ENCODE data around the gene USP17L18.
"Not testable (repeated sequence)": the region's sequence is repeated elsewhere in the genome, so short reads cannot be mapped to it uniquely, and the experiment has no call there.

Gene USP17L18, protein sequence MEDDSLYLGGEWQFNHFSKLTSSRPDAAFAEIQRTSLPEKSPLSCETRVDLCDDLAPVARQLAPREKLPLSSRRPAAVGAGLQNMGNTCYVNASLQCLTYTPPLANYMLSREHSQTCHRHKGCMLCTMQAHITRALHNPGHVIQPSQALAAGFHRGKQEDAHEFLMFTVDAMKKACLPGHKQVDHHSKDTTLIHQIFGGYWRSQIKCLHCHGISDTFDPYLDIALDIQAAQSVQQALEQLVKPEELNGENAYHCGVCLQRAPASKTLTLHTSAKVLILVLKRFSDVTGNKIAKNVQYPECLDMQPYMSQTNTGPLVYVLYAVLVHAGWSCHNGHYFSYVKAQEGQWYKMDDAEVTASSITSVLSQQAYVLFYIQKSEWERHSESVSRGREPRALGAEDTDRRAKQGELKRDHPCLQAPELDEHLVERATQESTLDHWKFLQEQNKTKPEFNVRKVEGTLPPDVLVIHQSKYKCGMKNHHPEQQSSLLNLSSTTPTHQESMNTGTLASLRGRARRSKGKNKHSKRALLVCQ

GRCh38 chr4:9247953-9248680 is at the start of gene USP17L18:
TSS of gene USP17L18 (plus strand) at chr4:9248630. CDS start at chr4:9248630, 0 bp downstream.
- H3K27me3 ChIP-seq (ENCODE audit: control insufficient read depth, low read length) = not testable (repeated sequence)

GRCh38 chr4:9210357-9210756 is 38.1 kb upstream of the USP17L18 start, which contains the start of gene USP17L10:
TSS of gene USP17L10 (plus strand) at chr4:9210657. CDS start at chr4:9210657, 0 bp downstream.
- not testable (repeated sequence) for H3K4me1 ChIP-seq (ENCODE audit: control insufficient read depth, low read length); H4K20me1 ChIP-seq (ENCODE audit: control insufficient read depth, insufficient read depth, low read depth, low read length); H3K9me3 ChIP-seq (ENCODE audit: control insufficient read depth, insufficient read depth, low read length); H3K4me2 ChIP-seq (ENCODE audit: low read length); H3K9me2 ChIP-seq (replicated peaks; ENCODE audit: control insufficient read depth, low read length); H3K36me3 ChIP-seq (ENCODE audit: control insufficient read depth, low read length); H3F3A ChIP-seq (ENCODE audit: control insufficient read depth, insufficient read depth); H3K4me3 ChIP-seq (ENCODE audit: low read length); H3K79me2 ChIP-seq (ENCODE audit: control insufficient read depth, low read length); H3K27ac ChIP-seq (ENCODE audit: low read depth, low read length); H3K27me3 ChIP-seq (ENCODE audit: control insufficient read depth, low read length)

More at GRCh38 chr4:9247953-9248680, at the start of gene USP17L18:
- H3K4me1 ChIP-seq (ENCODE audit: control insufficient read depth, low read length); H3K4me2 ChIP-seq (ENCODE audit: low read length); H3K36me3 ChIP-seq (ENCODE audit: control insufficient read depth, low read length); H3K9me3 ChIP-seq (ENCODE audit: control insufficient read depth, insufficient read depth, low read length); H3K79me2 ChIP-seq (ENCODE audit: control insufficient read depth, low read length); H3K27ac ChIP-seq (ENCODE audit: low read depth, low read length); H3F3A ChIP-seq (ENCODE audit: control insufficient read depth, insufficient read depth); H3K9me2 ChIP-seq (replicated peaks; ENCODE audit: control insufficient read depth, low read length); H3K4me3 ChIP-seq (ENCODE audit: low read length); H4K20me1 ChIP-seq (ENCODE audit: control insufficient read depth, insufficient read depth, low read depth, low read length): not testable (repeated sequence)

DNA sequence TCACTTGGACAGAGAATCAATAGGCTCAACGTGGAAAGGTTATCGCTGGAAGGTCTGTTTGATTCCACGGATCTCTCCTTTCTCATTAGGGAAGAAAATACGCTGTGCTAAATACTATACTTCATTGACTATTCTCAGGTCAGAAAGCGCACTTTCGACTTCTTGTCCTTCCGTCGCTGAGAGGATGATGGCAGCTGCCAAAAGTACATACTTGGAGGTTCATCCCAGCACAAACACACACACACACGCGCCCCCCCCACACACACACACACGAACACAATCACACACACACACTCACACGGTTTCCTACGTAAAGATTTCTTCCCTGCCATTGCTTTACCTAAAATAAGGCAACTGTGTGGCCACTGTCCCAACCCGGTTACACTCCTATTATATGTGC is 33.7 kb upstream of the USP17L18 start:
- not testable (repeated sequence) for H3K4me3 ChIP-seq (ENCODE audit: low read length); H3K9me3 ChIP-seq (ENCODE audit: control insufficient read depth, insufficient read depth, low read length); H3K4me2 ChIP-seq (ENCODE audit: low read length); H3K79me2 ChIP-seq (ENCODE audit: control insufficient read depth, low read length); H3K27me3 ChIP-seq (ENCODE audit: control insufficient read depth, low read length); H3K27ac ChIP-seq (ENCODE audit: low read depth, low read length); H4K20me1 ChIP-seq (ENCODE audit: control insufficient read depth, insufficient read depth, low read depth, low read length); H3K9me2 ChIP-seq (replicated peaks; ENCODE audit: control insufficient read depth, low read length); H3K36me3 ChIP-seq (ENCODE audit: control insufficient read depth, low read length); H3K4me1 ChIP-seq (ENCODE audit: control insufficient read depth, low read length); H3F3A ChIP-seq (ENCODE audit: control insufficient read depth, insufficient read depth)

DNA sequence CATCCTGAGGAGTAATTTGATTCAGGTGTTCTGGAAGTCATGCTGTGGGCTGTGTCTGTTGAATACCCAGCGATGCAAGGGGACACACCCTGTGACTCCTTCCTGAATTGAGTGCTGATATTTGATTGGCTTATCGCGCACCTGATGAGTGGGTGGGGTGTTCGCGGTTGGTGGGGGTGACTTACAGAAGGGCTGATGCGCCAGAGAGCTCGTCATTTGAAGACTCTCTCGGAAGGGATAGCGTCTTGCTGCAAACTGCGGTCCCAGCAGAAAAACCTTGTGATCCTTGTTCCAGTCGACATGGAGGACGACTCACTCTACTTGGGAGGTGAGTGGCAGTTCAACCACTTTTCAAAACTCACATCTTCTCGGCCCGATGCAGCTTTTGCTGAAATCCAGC is 33.3 kb upstream of the USP17L18 start, which contains the start of gene USP17L11:
USP17L11 (plus strand) TSS at position 301 of the 400 bp plus-strand sequence; CDS start at position 301, 0 bp downstream.
- not testable (repeated sequence) for H3K36me3 ChIP-seq (ENCODE audit: control insufficient read depth, low read length); H3K27ac ChIP-seq (ENCODE audit: low read depth, low read length); H3K27me3 ChIP-seq (ENCODE audit: control insufficient read depth, low read length); H3F3A ChIP-seq (ENCODE audit: control insufficient read depth, insufficient read depth); H4K20me1 ChIP-seq (ENCODE audit: control insufficient read depth, insufficient read depth, low read depth, low read length); H3K9me2 ChIP-seq (replicated peaks; ENCODE audit: control insufficient read depth, low read length); H3K4me3 ChIP-seq (ENCODE audit: low read length); H3K4me2 ChIP-seq (ENCODE audit: low read length); H3K79me2 ChIP-seq (ENCODE audit: control insufficient read depth, low read length); H3K9me3 ChIP-seq (ENCODE audit: control insufficient read depth, insufficient read depth, low read length); H3K4me1 ChIP-seq (ENCODE audit: control insufficient read depth, low read length)

DNA sequence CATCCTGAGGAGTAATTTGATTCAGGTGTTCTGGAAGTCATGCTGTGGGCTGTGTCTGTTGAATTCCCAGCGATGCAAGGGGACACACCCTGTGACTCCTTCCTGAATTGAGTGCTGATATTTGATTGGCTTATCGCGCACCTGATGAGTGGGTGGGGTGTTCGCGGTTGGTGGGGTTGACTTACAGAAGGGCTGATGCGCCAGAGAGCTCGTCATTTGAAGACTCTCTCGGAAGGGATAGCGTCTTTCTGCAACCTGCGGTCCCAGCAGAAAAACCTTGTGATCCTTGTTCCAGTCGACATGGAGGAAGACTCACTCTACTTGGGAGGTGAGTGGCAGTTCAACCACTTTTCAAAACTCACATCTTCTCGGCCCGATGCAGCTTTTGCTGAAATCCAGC is 28.6 kb upstream of the USP17L18 start, which contains the start of gene USP17L12:
USP17L12 (plus strand) TSS at position 301 of the 400 bp plus-strand sequence; CDS start at position 301, 0 bp downstream.
- H3K9me2 ChIP-seq (replicated peaks; ENCODE audit: control insufficient read depth, low read length); H3K4me2 ChIP-seq (ENCODE audit: low read length); H3K27ac ChIP-seq (ENCODE audit: low read depth, low read length); H3K79me2 ChIP-seq (ENCODE audit: control insufficient read depth, low read length); H3F3A ChIP-seq (ENCODE audit: control insufficient read depth, insufficient read depth); H3K36me3 ChIP-seq (ENCODE audit: control insufficient read depth, low read length); H3K9me3 ChIP-seq (ENCODE audit: control insufficient read depth, insufficient read depth, low read length); H3K27me3 ChIP-seq (ENCODE audit: control insufficient read depth, low read length); H3K4me1 ChIP-seq (ENCODE audit: control insufficient read depth, low read length); H4K20me1 ChIP-seq (ENCODE audit: control insufficient read depth, insufficient read depth, low read depth, low read length); H3K4me3 ChIP-seq (ENCODE audit: low read length): not testable (repeated sequence)

DNA sequence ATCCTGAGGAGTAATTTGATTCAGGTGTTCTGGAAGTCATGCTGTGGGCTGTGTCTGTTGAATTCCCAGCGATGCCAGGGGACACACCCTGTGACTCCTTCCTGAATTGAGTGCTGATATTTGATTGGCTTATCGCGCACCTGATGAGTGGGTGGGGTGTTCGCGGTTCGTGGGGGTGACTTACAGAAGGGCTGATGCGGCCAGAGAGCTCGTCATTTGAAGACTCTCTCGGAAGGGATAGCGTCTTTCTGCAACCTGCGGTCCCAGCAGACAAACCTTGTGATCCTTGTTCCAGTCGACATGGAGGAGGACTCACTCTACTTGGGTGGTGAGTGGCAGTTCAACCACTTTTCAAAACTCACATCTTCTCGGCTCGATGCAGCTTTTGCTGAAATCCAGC is 23.8 kb upstream of the USP17L18 start, which contains the start of gene USP17L13:
USP17L13 (plus strand) TSS at position 301 of the 400 bp plus-strand sequence; CDS start at position 301, 0 bp downstream.
- H3K27ac ChIP-seq (ENCODE audit: low read depth, low read length); H3K9me2 ChIP-seq (replicated peaks; ENCODE audit: control insufficient read depth, low read length); H4K20me1 ChIP-seq (ENCODE audit: control insufficient read depth, insufficient read depth, low read depth, low read length); H3K4me1 ChIP-seq (ENCODE audit: control insufficient read depth, low read length); H3K9me3 ChIP-seq (ENCODE audit: control insufficient read depth, insufficient read depth, low read length); H3K4me2 ChIP-seq (ENCODE audit: low read length); H3K79me2 ChIP-seq (ENCODE audit: control insufficient read depth, low read length); H3K36me3 ChIP-seq (ENCODE audit: control insufficient read depth, low read length); H3F3A ChIP-seq (ENCODE audit: control insufficient read depth, insufficient read depth); H3K4me3 ChIP-seq (ENCODE audit: low read length); H3K27me3 ChIP-seq (ENCODE audit: control insufficient read depth, low read length): not testable (repeated sequence)

DNA sequence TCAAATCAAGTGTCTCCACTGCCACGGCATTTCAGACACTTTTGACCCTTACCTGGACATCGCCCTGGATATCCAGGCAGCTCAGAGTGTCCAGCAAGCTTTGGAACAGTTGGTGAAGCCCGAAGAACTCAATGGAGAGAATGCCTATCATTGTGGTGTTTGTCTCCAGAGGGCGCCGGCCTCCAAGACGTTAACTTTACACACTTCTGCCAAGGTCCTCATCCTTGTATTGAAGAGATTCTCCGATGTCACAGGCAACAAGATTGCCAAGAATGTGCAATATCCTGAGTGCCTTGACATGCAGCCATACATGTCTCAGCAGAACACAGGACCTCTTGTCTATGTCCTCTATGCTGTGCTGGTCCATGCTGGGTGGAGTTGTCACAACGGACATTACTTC is 18.2 kb upstream of the USP17L18 start:
- not testable (repeated sequence) for H3F3A ChIP-seq (ENCODE audit: control insufficient read depth, insufficient read depth); H3K36me3 ChIP-seq (ENCODE audit: control insufficient read depth, low read length); H3K27me3 ChIP-seq (ENCODE audit: control insufficient read depth, low read length); H3K27ac ChIP-seq (ENCODE audit: low read depth, low read length); H4K20me1 ChIP-seq (ENCODE audit: control insufficient read depth, insufficient read depth, low read depth, low read length); H3K79me2 ChIP-seq (ENCODE audit: control insufficient read depth, low read length); H3K4me2 ChIP-seq (ENCODE audit: low read length); H3K9me2 ChIP-seq (replicated peaks; ENCODE audit: control insufficient read depth, low read length); H3K4me1 ChIP-seq (ENCODE audit: control insufficient read depth, low read length); H3K9me3 ChIP-seq (ENCODE audit: control insufficient read depth, insufficient read depth, low read length); H3K4me3 ChIP-seq (ENCODE audit: low read length)

DNA sequence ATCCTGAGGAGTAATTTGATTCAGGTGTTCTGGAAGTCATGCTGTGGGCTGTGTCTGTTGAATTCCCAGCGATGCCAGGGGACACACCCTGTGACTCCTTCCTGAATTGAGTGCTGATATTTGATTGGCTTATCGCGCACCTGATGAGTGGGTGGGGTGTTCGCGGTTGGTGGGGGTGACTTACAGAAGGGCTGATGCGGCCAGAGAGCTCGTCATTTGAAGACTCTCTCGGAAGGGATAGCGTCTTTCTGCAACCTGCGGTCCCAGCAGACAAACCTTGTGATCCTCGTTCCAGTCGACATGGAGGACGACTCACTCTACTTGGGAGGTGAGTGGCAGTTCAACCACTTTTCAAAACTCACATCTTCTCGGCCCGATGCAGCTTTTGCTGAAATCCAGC is 14.3 kb upstream of the USP17L18 start, which contains the start of gene USP17L15:
USP17L15 (plus strand) TSS at position 301 of the 400 bp plus-strand sequence; CDS start at position 301, 0 bp downstream.
- not testable (repeated sequence) for H3K27me3 ChIP-seq (ENCODE audit: control insufficient read depth, low read length); H3K9me2 ChIP-seq (replicated peaks; ENCODE audit: control insufficient read depth, low read length); H3K79me2 ChIP-seq (ENCODE audit: control insufficient read depth, low read length); H3K4me3 ChIP-seq (ENCODE audit: low read length); H3K27ac ChIP-seq (ENCODE audit: low read depth, low read length); H3K36me3 ChIP-seq (ENCODE audit: control insufficient read depth, low read length); H3K4me2 ChIP-seq (ENCODE audit: low read length); H3F3A ChIP-seq (ENCODE audit: control insufficient read depth, insufficient read depth); H3K9me3 ChIP-seq (ENCODE audit: control insufficient read depth, insufficient read depth, low read length); H4K20me1 ChIP-seq (ENCODE audit: control insufficient read depth, insufficient read depth, low read depth, low read length); H3K4me1 ChIP-seq (ENCODE audit: control insufficient read depth, low read length)
